DMS53 treated with DMSO at 0.1 percent for 48 hours (cell line): ENCODE data around the gene OVCA2.

ENCODE experiments used
- DNase-seq: peaks from one replicate; lab custom pipeline; 2025; ENCODE audit not compliant: unreplicated experiment; lab: John Stamatoyannopoulos, UW

The OVCA2 gene

DNA sequence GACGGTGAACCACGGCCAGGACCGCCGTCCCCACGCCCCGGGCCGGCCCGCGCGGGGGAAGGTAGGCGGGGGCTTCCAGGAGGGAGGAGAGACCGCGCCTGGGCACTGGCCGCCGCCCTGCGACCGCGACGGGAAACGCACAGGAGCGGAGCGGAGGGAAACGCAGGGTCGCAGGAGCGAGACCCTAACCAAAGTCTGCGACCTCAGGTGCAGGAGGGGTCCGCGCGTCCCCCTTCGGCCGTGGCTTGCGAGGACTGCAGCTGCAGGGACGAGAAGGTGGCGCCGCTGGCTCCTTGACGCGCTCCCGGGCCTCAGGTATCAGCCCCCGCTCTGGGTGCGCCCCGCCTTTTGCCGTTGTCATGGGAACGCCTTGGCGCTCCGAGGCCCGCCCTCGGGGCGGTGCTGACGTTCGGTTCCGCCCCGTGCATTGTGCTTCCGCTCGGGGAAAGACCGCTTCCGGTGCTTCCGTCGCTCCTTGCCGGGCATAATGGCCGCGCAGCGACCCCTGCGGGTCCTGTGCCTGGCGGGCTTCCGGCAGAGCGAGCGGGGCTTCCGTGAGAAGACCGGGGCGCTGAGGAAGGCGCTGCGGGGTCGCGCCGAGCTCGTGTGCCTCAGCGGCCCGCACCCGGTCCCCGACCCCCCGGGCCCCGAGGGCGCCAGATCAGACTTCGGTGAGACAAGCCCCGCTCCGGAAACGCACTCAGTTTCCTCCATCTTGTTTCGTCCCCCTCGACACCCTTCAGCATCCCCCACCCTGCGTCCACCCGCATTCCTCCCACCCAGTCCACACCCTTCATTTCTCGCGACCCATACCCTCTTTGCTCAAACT lies at the start of gene OVCA2:
Gene OVCA2, plus strand, starts transcription at position 462 of the 829 bp plus-strand sequence. Its CDS starts 26 bp downstream, at position 488.
- DNase-seq = peak; percentile 84

- no peak for DNase-seq
These were observed 49.3 kb upstream of the OVCA2 start for GRCh38 chr17:1992541-1992940.

GRCh38 chr17:1994707-1995106 lies 47.1 kb upstream of the OVCA2 start:
- no peak for DNase-seq

DNA sequence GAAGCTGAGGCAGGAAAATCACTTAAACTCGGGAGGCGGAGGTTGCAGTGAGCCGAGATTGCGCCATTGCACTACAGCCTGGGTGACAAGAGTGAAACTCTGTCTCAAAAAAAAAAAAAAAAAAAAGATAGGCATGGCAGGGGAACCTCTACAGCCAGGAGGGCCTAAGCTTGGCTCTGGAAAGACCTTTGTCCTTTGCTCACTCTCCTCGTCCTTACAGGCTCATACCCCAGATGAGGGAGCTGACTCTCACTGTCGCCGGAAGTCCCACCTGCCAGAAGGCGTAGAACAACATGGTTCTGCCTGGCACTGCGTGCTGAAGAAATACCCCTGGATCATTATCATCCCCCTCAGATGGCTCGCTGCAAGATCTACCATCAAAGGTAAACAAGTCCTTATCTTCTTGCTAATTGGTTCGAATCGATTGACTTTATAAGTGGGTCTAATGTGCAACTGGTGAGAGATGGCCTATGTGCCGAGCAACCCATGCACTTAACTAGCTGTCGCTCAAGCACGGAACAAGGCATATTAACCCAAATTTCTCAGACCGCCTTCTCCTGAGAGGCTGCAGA lies 46.4 kb upstream of the OVCA2 start:
- no peak for DNase-seq

- DNase-seq = no peak
These were observed 45.7 kb upstream of the OVCA2 start for GRCh38 chr17:1995907-1996799.

GRCh38 chr17:1996800-1997288 lies 45.0 kb upstream of the OVCA2 start:
- no peak for DNase-seq

GRCh38 chr17:1997289-1997926 lies 44.4 kb upstream of the OVCA2 start:
- no peak for DNase-seq

- DNase-seq = peak; percentile 48
These were observed 43.7 kb upstream of the OVCA2 start for GRCh38 chr17:1997927-1998742.

DNA sequence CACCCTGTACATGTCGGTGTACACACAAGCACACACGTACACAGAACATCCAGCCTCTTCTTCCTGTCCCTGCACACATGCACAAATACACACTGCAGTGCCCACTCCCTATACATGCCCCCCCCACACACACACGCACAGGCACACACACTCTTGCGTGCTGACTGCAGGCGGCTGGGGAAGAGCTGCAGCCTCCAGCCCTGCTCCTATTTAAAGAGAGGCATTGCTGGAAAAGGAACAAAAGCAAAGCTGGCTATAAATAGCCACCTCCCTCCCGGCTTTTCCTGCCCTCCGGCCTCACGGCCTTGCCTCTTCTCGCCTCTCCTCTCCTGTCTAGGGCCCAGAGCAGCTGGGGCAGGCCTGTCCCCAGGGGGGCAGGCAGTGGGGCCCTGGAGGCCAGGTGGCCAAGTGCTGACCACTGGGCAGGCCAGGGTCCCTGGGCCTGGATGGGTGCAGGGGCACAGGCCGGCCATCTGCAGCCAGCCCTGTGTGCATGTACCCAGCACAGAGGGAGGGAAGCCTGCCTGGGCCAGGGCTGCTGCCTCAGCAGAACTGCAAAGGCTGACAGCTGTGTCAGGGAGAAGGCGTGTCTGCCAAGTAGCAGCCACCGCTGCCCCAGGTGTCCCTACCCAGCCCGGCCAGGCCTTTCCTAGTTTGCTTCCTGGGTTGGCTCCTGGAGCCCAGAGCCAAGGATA lies 42.1 kb upstream of the OVCA2 start:
- DNase-seq = peak; percentile 77

GRCh38 chr17:2002767-2003329 lies 39.0 kb upstream of the OVCA2 start:
- DNase-seq = no peak

- DNase-seq = no peak
These were observed 38.3 kb upstream of the OVCA2 start for GRCh38 chr17:2003525-2003924.

DNA sequence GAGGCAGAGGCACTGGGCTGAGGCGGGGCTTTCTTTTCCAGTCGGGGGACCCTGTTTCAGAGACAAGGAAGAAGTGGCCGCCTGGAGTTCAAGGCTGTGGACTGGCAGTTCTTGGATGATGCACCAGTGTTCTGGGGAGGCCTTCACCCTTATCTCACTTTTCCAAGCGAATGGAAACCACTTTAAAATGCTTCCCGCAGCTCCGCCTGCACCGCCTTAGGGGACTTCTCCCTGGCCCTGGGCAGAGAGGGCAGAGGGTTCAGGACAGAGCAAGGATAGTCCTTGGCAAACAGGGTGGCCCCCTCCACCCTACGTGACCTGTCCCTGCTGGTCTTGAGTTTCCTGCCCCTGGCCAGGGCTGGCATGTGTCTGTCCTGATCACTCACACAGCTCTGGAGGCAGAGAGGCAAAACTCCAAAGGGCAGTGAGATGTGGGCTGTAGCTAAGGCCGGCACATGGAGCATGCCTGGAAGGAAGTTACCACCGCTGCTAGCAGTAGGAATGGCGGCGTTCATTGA lies 37.3 kb upstream of the OVCA2 start:
- no peak for DNase-seq

DNA sequence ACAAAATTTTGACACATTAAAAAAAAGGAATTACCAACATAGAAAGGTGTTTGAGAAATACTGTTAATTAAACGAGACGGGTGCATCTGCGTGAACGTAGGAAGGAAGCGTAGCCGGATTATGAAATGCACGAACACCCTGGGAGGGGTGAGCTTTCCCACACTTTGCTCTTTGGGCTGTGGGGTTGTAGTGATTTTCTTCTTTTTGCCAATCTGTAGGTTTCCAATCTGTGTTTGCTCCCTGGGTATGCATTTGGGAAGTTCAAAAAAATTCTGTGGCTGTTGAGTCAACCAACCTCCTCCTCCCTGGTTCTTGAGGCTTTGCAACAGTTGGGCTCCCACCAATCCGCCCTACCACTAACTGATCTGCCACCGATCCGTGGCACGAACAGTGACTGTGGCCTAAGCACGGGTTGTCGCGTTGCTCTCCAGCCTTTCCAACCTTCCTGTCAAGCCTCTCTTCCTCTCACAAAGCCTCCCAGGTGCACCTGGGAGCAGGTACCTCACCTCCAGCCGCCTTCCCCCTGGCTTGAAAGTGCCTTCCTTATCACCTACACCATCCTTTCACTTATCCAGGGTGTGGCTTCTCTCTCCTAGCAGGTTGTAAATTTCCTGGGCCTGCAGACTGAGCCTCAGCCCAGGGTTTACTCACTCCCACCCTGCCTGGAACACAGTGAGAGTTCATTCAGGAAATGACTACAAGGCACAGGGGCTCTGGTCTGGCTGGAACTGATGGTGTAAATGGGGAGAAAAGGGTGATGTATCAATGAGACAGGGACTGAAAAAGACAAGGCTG lies 33.3 kb upstream of the OVCA2 start:
- DNase-seq = no peak

DNA sequence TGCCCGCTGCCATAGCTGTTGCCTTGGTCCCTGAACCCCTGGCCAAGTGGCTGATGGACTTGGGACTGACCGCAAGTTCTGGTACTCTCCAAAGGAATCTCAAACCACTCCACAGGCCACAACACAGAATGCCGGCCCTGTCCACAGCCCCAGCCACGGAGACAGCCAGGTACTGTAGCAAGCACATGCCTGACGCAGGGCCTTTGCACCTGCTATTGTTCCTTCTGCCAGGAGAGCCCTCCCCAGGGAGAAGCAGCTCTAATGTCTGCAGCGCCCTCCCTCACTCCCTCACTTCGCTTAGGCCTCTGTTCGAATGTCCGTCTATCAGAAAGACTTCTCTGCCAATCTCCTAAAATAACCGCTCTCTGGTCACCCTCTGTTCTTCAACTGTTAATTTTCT lies 32.1 kb upstream of the OVCA2 start:
- DNase-seq = no peak

- no peak for DNase-seq
These were observed 30.1 kb upstream of the OVCA2 start for GRCh38 chr17:2011411-2012371.

DNA sequence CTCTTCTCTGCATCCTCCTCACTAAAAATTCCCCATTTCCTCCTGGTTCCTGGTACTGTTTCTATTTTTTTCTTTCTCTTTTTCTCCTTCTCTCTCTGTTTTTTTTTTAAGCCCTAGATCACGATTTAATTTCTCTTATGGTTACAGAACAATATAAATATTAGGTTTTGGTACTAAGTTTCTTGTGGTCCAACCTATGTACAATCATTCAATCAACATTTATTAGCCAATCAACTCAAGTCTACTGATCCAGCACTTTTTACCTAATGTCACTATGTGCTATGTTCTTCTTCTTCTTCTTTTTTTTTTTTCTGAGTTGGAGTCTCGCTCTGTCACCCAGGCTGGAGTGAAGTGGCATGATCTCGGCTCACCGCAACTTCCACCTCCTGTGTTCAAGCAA lies 29.3 kb upstream of the OVCA2 start:
- no peak for DNase-seq
